Keratinocyte (primary cell): ENCODE results near the gene HSFX4.
"Not testable (repeated sequence)": the region's sequence is repeated elsewhere in the genome, so short reads cannot be mapped to it uniquely, and the experiment has no call there.

Experiments used
- CTCF ChIP-seq, 3 experiments: IDR thresholded peaks in 1 of 3; conservative IDR thresholded peaks in 1 of 3; optimal IDR thresholded peaks in 1 of 3; 2 replicates in 2 of 3; 3 replicates in 1 of 3; pipeline versions ENCODE3 to v1.5.1; 2011; ENCODE audit warnings: low read length in 3 of 3, mild to moderate bottlenecking in 3 of 3, moderate library complexity in 2 of 3, control low read depth in 1 of 3, inconsistent platforms in 1 of 3; ENCODE audit not compliant: insufficient read depth in 2 of 3; ENCODE audit errors: extremely low read depth in 1 of 3
- EZH2 ChIP-seq: IDR thresholded peaks from one replicate; pipeline ENCODE4 v1.6.1; 2012; ENCODE audit warnings: inconsistent platforms, mild to moderate bottlenecking, low read length, moderate library complexity

GRCh38 chrX:149932150-149932549 is 2.8 kb downstream of the HSFX4 start:
- not testable (repeated sequence) for TF ChIP-seq CTCF (optimal IDR thresholded peaks at IDR 0.05 in 1 of 3, IDR thresholded peaks at IDR 0.05 in 1 of 3, conservative IDR thresholded peaks at IDR 0.05 in 1 of 3; ENCODE audit: extremely low read depth in 1 of 3, insufficient read depth in 2 of 3, low read length in 3 of 3); EZH2
